NB4 (cell line): ENCODE data around the gene CRTC2.

Experiments used
- DNase-seq: peaks from one replicate; pipeline ENCODE4 v3.0.0; 2010; ENCODE audit warnings: low read depth
- H3K4me3 ChIP-seq: one replicate; pipeline ENCODE4 v1.5.1; 2011; ENCODE audit warnings: mild to moderate bottlenecking, low read depth, low read length, moderate library complexity
- MYC ChIP-seq: IDR thresholded peaks from 2 replicates; pipeline ENCODE4 v1.6.1; 2011; ENCODE audit warnings: low read depth, low read length
- POLR2A ChIP-seq: IDR thresholded peaks from 2 replicates; pipeline ENCODE4 v1.6.1; 2011; ENCODE audit warnings: mild to moderate bottlenecking; ENCODE audit not compliant: insufficient read length; ENCODE audit errors: extremely low read depth
- TF ChIP-seq, protein P1 (sequence below): IDR thresholded peaks from one replicate; pipeline ENCODE4 v1.5.1; 2012; ENCODE audit warnings: low read depth, low read length
- TF ChIP-seq, protein P2 (sequence below): IDR thresholded peaks from 2 replicates; pipeline ENCODE4 v1.6.1; 2011; ENCODE audit warnings: low read depth, low read length

Gene CRTC2

DNA sequence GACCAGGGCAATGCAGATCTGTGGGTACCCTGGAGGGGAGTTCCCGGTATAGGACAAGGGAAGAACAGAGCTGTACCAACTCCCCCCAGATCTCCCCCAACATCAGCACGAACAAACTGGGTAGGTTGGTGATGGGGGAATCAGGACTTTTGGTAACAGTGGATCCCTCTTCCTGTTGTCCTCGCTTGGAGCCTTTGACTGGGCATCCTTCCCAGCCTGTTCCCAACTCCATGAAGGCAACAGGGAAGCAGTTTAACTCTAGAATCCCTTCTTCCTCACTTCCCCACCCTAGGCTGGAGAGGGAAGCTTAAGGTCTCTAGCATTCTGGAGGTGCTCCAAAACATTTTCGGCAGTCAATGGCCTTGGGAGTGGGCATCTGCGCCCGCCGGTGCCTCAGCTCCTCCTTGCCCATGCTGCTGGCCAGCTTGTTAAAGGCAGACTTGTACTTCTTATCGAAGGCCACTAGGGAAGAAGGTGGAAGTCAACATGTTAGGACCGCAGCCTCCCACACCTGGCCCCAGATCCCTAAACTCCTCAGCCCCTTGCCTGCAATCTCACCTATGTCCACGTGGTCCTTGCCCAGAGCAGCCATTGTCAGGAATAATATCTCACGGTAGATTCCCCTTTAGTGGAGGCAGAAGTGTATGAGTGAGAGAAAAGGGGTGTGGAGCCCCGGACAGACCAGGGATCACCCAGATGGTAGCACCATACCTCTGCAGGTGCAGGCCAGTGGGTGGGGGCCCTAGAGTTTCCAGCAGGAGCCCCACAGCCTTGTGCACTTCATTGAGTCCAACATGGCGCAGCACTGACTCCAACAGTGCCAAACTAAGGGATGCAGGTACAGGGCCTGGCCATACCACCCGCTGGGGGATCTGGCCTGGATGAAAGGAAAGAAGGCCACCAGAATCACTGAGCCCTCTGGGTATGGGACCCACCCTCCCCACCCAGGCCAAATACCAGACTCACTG is 28.1 kb downstream of the CRTC2 start:
- no peak overlapping the region for H3K4me3 ChIP-seq
- TF ChIP-seq, protein P1, sequence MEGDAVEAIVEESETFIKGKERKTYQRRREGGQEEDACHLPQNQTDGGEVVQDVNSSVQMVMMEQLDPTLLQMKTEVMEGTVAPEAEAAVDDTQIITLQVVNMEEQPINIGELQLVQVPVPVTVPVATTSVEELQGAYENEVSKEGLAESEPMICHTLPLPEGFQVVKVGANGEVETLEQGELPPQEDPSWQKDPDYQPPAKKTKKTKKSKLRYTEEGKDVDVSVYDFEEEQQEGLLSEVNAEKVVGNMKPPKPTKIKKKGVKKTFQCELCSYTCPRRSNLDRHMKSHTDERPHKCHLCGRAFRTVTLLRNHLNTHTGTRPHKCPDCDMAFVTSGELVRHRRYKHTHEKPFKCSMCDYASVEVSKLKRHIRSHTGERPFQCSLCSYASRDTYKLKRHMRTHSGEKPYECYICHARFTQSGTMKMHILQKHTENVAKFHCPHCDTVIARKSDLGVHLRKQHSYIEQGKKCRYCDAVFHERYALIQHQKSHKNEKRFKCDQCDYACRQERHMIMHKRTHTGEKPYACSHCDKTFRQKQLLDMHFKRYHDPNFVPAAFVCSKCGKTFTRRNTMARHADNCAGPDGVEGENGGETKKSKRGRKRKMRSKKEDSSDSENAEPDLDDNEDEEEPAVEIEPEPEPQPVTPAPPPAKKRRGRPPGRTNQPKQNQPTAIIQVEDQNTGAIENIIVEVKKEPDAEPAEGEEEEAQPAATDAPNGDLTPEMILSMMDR = no peak
- no peak for TF ChIP-seq POLR2A
- TF ChIP-seq, protein P2, sequence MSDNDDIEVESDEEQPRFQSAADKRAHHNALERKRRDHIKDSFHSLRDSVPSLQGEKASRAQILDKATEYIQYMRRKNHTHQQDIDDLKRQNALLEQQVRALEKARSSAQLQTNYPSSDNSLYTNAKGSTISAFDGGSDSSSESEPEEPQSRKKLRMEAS = no peak
- TF ChIP-seq MYC = no peak
- DNase-seq = no peak

DNA sequence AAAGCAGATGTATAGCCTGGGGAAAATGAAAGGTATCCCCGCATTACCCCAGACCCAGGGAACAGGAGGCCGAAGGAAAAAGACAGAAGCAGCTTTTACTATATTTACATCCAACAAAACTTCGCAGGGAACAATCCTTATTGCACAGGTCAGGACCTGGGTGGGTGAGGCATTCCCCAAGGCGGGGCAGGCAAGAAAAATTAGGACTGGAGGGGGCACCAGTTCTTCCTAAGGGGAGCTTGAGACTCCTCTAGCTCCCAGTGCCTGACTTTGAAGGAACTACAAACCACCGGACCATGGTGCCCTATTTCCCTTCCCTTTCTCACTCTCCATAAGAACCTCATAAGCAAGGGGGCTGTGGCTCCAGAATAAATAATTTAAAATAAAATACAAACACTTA is 29.0 kb downstream of the CRTC2 start:
- TF ChIP-seq, protein P2 = no peak
- TF ChIP-seq, protein P1 = no peak
- TF ChIP-seq MYC = no peak
- TF ChIP-seq POLR2A = no peak
- no peak for DNase-seq
- H3K4me3 ChIP-seq = no peak overlapping the region

DNA sequence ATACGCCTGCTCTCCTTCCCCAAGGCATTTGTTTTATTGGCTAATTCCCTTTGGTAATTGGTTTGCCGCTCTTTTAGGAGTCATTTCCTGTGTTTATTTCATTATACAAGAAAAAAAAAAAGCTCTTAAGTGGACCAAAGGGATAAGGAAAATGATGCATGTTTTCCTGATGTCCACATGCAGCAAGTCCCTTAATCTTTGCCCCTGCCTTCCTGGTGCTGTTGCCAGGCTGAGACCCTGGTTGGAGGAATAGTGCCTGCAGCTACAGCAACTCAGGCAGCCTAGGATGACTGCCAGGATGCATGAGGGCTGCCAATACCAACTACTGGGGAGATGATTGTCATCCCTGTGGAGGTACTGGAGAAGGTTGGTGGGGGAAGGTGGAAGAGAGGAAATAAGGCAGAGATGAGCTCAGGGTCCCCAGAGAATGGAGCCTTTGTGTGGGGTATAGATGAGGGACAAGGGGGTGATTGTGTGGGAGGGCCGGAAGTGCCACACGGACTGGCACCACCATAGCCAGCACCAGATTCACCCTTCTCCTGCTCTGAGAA is 29.5 kb downstream of the CRTC2 start:
- H3K4me3 ChIP-seq = no peak overlapping the region
- DNase-seq = no peak
- TF ChIP-seq, protein P2 = no peak
- TF ChIP-seq POLR2A (no peak), MYC (no peak)
- TF ChIP-seq, protein P1 = no peak

DNA sequence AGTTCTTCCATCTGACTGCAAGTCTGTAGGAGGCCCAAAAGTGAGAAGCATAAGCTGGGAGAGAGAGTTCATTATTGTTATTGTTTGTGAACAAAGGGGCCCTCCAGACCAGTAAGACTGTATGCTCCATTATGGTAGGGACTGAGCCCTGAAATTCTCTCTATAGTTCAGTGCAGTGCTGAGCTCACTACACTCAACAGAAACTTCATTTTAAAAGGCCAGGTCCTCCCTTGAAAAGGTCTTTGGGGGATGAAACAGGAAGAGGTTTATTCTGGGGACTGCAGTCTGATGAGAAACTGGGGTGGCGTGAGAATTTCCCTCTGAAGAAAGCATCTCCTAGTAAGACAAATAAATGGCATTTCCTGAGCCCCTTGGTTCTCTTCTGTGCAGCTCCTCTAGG is 30.2 kb downstream of the CRTC2 start:
- DNase-seq = no peak
- H3K4me3 ChIP-seq = no peak overlapping the region
- no peak for TF ChIP-seq POLR2A
- TF ChIP-seq, protein P1 = no peak
- TF ChIP-seq, protein P2 = no peak
- no peak for TF ChIP-seq MYC

DNA sequence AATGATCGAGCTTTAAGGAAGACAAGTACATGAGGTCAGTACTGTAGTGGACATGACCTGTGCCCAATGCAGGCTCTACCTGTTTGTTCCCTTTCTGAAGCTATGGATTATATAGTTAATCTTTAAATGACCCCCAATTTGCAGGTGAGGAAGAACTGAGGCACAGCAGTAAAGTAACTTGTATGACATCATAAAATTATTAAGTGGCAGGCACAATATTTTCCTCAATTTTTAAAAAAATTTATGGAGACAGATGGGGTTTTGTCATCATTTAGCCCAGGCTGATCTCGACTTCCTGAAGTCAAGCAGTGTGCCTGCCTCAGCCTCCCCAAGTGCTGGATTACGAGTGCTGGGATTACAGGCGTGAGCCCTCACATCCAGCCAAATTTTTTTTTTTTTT is 32.0 kb downstream of the CRTC2 start:
- no peak for DNase-seq
- H3K4me3 ChIP-seq = no peak overlapping the region
- TF ChIP-seq, protein P2 = no peak
- TF ChIP-seq, protein P1 = no peak
- TF ChIP-seq POLR2A = no peak
- TF ChIP-seq MYC = no peak
